PC-9 (cell line): ENCODE results near the gene SLC16A9.

Experiments
- CTCF ChIP-seq: fragments of 200-600 bp; sonication (generic); conservative IDR thresholded peaks from 2 replicates; pipeline ENCODE4 v1.6.1; 2017; ENCODE audit warnings: mixed run types, antibody characterized with exemption, mild to moderate bottlenecking, moderate library complexity
- EZH2 ChIP-seq: fragments of 200-600 bp; sonication (generic); IDR thresholded peaks from 2 replicates; pipeline ENCODE4 v1.8.0; 2017; ENCODE audit warnings: antibody characterized with exemption, low read depth

GRCh38 chr10:59622320-59623132 is 87.1 kb downstream of the SLC16A9 start:
- no peak for TF ChIP-seq EZH2
- peak; percentile 75 for TF ChIP-seq CTCF
